ENCODE data around the gene ADAT2.

Gene ADAT2

GRCh38 chr6:143396497-143397226, 53.8 kb downstream of the ADAT2 start:
- no peak for DNase-seq

- no peak for DNase-seq
Observed at GRCh38 chr6:143395699-143396098, 54.8 kb downstream of the ADAT2 start.

- no peak for DNase-seq
Observed at GRCh38 chr6:143394389-143394788, 56.1 kb downstream of the ADAT2 start.

- DNase-seq: no peak
Observed at GRCh38 chr6:143390278-143390677, 60.2 kb downstream of the ADAT2 start.

- DNase-seq: no peak
Observed at GRCh38 chr6:143385636-143386035, 64.9 kb downstream of the ADAT2 start.

GRCh38 chr6:143376861-143377260, 73.6 kb downstream of the ADAT2 start:
- DNase-seq: no peak

- no peak for DNase-seq
Observed at GRCh38 chr6:143376375-143376774, 74.1 kb downstream of the ADAT2 start.

- no peak for DNase-seq
Observed at GRCh38 chr6:143375022-143375585, 75.4 kb downstream of the ADAT2 start.

- no peak for DNase-seq
Observed at GRCh38 chr6:143374014-143374413, 76.5 kb downstream of the ADAT2 start.

Data from hippocampal formation (tissue), 2 donors.